GM21717 (cell line): ENCODE measurements around the gene SLCO3A1.

ENCODE experiments used
- ATAC-seq: cut with Tn5 transposase; IDR thresholded peaks from one replicate; pipeline ENCODE4 v1.9.1; 2021; ENCODE audit warnings: mild to moderate bottlenecking, moderate library complexity; ENCODE audit not compliant: unreplicated experiment

Gene SLCO3A1

DNA sequence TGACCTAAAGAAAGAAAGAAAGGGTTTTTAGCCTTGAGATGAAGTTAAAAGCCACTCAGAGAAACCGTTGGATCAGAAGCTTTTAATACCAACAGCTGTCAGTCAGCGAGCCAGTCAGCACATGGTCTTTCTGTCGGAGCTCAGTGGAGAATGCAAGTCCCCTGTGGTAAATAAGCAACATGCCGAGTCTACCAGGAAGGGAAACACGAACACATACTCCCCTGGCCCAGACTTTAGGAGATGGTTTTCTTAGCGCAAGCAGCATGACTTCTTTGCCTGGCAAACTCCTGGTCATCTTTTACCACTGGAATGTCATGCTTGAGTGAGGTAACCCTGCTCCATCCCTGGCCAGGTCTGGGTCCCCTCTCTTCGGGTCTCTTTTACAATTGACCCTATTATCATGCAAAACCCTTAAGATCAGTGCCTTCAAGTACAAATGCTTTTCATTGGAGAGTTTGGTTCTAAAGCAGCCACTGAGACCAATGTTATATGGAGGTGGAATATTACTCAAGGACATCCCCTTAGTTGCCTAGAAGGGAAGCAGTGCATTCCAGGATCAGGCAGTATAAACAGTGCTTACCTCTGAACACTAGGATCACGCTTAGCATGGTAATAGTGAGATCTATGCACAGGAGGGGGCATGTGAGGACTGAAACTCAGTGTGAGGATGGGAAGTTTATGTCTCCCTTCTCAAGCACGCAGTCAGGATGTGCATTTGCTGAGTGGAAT is 28.2 kb downstream of the SLCO3A1 start:
- no peak for ATAC-seq

DNA sequence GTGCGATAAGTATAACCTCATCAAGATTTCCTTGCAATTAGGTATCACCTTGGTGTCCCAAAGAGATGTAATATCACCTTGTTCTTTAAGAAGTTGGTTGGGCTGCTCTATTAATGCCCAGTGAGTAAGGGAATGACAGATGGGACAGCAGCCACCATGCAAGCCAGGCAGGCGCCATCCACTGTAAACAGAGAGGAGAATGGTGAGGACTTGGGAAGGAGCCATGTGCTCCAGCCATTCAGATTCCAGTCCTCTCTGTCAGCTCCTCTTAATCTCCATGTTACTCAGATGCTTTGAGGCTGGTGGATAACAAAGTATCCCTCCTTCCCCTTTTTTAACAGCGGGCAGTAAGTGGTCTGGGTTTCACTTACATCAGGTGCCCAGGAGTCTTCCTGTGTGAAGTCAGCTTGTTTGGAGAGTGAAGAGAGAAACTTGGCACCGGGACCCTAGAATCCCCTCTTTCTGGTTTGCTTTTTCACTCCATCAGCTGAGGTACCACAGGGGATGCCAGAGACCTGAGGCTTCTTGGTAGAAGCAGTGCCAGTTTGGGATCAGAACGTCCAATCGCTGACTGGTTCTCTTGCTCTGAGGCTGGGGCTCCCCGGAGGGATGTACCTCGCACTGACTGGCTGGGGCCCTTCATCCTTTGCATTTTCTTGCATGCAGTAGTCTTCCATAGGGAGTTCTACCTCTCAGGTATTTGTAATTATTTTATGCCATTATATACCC is 29.5 kb downstream of the SLCO3A1 start:
- no peak for ATAC-seq

DNA sequence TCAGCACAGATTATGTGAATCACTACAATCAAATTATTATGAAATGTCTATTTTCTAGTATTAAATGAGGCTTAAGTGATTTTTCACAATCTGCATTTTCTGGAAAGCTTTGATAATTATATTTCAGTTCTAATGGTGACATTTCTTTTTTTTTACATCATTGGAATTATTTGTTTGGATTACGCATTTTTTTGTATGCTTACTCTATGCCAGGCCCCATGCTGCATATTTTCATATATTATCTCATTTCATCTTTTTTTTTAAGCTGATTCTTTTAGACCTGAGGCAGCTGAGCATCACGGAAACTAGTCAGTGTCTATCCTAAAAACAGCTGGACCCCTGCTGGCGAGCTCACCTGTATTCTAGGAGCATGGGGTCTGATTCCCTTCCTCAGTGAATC is 31.1 kb downstream of the SLCO3A1 start:
- ATAC-seq = no peak

DNA sequence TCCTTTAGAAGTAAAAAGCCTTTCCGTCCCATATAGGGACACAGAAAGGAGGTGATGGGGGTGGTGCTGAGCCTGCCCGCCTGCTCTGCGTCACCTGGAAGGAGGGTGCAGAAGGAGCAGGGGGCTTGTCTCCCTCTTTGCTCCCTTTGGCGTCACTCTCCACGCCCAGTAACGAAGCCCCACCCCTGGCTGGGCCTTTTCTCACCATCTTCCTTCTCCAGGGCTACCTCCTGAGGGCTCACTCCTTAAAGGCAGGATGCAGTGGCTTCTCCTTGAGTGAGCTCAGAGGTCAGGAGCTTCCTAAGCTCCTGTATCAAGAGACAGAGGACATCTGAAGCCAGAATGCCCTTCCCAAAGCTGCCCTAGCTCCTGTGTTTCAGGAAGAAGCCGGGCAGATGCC is 31.5 kb downstream of the SLCO3A1 start:
- no peak for ATAC-seq

DNA sequence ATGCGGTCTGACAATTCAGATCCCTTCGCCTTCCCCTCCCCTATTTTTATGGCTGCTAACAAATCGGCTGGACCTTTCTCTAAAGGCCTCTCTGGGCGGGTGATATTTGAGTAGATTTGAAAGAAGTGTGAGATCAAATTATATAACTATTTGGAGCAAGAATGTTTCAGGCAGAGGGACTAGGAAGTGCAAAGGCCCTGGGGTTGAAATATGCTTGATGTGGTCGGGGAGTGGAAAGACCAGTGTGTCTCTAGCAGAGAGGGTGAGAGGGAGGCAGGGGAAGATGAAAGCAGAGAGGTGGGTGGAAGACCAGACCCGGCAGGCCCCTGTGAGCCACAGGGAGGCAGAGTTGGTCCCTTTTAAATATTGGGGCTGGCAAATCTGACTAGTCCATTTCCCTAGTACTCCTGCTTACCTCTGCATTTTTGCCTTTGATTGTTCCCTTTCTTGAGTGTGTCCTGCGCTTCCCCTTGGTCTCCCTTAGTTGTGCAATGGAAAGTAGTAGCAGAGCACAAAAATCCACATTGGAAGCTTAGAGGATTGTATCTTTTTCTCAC is 32.3 kb downstream of the SLCO3A1 start:
- ATAC-seq = no peak

DNA sequence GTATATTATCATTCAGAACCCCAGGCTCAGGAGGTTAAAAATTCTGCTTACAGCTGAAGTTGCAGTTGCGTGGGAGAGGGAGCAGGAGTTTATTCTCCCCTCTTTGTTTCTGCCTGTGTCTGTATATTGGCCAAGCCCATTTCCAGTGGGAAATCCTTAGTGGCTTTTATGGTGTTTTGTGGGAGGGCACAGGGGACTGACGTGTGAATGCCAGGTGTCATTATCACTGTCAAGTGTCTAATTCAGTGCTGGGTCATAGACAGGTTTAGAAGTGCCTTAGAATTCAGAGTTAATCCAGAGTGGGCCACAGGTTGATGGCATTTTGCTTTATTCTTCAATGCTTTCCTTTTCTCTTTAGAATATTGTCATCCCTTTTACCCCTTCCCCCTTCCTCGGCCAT is 33.4 kb downstream of the SLCO3A1 start:
- no peak for ATAC-seq

DNA sequence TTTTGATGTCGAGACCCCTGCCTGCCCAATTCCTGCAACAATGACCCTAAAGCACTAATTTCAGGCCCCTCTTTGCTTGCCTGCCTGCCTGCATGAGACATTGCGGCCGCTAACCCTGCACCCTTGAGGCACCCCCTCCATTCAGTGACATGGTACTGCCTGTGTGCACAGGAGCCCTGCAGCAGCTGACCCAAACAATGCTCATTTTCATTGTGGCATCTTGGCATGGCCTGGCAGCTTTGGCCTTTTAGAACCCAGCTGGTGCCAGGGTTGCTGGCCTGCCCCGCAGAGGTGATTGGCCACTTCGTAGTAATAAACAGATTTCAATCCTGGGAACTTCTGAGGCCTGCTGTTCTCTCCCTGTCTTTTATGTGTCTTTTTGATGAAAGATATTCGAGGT is 33.8 kb downstream of the SLCO3A1 start:
- no peak for ATAC-seq

DNA sequence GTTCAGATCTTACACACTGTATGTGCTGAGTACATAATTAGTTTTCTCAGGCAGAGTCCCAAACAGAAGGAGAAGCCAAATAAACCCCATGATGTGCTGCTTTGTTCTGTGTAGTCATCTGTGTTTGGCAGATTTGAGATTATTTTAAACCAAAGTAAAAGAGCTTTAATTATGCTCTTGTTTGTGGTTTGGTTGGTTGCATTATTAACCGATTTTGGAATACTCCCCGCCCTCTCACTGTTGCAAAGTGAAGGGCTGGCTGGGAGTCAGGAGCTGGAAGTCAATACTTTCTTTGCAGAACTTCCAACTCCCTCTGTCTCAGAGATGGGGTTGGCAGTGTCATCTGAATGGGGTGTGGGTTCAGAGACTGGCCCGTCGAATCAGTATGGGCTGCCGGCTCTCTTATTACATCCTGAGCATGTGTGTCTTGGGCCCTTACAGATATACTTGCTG is 34.4 kb downstream of the SLCO3A1 start:
- ATAC-seq = no peak

DNA sequence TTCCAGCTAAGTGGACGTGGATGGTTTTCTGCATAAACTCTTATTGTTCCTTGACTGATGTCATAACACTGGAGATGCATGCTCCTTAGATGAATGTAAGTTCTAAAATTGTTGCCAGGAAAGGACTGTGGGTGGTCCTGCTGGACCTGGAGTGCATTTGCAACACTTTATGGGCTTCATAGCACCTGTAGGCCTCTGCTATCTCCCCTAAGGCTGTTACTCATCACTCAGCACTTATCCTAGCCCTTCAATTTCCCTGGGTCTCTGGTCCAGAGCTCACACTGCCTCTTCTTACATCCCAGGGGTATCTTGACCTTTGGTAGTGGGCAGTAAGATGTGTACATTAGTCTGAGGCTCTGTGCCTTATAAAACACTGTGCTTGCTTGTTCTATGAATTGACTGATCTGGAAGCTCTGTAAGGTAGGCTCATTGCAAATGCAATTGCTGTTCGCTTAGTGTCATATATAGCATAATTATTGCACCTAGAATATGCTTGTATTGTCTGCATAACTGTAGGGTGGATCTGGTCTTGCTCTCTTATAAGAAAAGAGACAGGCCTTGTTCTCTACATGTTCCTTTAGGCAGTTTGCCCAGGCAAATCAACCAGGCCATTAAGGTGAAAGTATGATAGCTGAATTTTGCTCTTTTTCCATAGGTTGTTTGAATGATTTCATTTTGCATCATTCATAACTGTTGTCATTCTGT is 35.8 kb downstream of the SLCO3A1 start:
- ATAC-seq = no peak

DNA sequence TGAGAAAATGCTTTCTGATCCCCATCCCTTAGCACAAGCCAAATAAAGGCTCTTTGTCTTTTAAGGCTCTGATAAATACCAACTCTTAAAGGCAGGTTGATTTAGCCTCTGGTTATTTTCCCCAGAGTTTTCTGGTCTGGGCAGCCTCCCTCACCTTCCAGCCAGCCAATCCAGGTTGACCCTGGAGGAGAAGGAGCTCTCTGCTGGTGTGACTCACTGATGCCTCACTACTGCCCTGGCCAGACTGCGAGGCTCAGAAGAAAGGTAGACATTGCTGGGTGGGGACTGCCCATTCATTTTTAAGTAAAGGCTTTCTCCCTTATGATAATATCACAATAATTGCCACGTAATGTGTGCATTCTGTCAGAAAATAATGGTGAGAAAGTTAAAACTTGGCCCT is 37.1 kb downstream of the SLCO3A1 start:
- no peak for ATAC-seq

DNA sequence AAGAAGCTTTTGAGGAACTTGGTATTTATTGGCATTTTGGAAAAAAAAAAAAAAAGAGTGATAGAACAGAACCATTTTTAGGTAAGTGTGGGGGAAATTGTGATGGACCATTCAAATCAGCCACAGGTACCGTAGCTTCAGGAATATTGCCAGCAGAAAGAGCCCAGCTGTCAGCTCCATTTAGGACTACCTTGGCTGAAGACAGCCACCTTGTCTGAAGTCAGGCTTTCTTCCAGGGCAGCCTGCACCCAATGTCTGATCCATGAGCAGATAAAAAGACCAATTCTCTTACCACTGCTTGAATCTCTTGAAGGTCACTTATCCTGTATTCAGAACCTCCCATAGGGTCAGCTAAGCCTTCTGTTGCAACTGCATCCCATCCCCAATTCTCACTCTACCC is 37.6 kb downstream of the SLCO3A1 start:
- no peak for ATAC-seq

DNA sequence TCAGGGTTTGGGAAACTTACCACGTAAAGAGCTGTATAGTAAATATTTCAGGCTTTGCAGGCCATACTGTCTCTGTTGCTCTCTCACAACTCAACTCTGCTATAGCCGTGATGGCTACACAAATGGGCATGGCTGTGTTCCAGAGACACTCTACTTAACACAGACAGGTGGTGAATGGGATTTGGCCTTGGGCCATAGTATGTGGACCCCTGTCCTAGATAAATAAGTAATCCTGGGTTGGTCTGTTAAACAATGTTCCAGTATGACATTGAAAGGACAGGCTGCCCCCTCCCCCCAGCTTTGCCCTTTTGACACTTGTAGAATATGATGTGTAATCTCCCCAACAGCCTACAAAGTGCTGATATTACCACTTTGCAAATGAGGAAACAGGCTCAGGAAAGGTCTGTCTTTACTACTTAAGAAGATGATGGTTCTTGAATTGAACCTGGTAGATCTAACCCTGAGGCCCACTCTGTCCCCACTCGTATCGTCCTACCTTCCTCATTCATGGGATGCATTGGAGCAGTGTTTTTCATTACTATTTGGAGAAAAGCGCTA is 38.4 kb downstream of the SLCO3A1 start:
- ATAC-seq = no peak

DNA sequence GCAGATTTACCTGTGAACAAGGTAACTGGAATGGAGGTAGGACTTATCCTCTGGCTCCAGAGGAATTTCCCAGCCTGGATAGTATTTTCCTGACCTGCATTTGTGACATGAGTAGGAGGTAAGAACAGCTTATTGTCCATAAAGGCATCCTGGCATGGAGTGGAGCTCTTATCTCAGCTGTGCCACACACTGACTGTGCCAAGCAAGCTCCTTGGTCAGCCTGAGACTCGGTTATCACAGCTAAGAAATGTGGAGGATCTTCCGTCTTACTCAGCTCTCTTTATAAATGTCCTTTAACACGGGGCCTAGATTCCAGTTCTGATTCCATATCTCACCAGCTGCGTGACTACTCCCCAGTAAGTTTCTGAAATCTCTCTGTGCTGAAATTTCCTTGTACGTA is 38.9 kb downstream of the SLCO3A1 start:
- no peak for ATAC-seq

DNA sequence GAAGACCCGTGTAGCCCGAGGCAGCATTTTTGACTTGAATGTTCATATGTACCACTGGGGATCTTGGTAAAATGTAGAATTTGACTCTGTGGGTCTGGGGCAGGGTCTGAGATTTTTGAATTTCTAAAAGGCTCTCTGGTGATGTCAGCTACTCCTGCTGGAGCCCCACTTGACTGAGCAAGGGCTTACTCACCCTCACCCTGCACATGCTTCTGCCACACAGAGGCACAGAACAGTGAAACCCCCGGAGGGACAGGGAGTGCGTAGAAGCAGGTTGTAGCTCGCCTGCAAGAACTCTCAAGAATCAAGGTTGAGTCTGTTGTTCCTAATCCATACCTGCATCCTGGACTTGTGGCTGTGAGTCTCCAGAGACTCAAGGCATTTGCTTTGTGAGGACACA is 41.1 kb downstream of the SLCO3A1 start:
- ATAC-seq = no peak

DNA sequence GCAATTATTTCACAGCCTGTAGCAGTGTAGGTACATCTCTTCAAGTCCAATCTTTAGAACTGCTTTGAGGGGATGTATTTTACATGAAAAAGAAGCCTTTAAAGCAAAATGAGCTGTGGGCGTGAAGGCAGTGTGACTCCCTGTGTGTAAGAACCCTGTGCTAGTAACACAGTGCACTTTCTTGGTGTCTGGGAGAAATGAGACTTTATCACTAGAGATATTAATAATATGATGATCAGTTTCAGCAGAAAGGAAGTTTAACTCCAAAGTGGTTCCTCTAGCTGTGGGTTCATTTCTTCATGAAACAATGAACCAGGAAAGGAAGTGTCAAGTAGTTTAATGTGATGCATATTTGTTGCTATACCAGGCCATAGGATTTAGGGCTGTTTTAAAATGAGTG is 41.5 kb downstream of the SLCO3A1 start:
- no peak for ATAC-seq

DNA sequence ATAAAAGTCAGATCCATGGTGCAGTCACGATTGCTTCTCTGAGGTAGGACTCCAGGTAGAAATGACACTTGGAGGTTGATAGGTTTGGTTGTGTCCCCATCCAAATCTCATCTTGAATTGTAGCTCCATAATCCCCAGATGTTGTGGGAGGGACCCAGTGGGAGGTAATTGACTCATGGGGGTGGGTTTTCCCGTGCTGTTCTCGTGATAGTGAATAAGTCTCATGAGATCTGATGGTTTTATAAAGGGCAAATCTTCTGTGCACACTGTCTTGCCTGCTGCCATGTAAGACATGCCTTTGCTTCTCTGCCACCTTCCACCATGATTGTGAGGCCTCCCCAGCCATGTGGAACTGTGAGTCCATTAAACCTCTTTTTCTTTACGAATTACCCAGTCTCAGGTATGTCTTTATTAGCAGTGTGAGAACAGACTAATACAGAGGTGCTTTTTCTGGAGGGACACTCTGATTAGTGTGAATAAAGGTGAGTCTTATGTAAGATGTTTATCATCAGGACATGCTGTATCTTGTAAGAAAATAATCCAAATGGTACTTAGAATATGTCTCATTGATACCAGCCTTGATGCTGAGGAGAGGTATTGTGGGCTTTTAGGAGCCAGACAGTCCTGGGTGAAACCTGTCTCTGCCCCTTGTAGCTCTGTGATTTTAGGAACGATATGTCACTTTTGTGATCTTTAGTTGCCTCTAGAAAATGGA is 43.0 kb downstream of the SLCO3A1 start:
- ATAC-seq = no peak

DNA sequence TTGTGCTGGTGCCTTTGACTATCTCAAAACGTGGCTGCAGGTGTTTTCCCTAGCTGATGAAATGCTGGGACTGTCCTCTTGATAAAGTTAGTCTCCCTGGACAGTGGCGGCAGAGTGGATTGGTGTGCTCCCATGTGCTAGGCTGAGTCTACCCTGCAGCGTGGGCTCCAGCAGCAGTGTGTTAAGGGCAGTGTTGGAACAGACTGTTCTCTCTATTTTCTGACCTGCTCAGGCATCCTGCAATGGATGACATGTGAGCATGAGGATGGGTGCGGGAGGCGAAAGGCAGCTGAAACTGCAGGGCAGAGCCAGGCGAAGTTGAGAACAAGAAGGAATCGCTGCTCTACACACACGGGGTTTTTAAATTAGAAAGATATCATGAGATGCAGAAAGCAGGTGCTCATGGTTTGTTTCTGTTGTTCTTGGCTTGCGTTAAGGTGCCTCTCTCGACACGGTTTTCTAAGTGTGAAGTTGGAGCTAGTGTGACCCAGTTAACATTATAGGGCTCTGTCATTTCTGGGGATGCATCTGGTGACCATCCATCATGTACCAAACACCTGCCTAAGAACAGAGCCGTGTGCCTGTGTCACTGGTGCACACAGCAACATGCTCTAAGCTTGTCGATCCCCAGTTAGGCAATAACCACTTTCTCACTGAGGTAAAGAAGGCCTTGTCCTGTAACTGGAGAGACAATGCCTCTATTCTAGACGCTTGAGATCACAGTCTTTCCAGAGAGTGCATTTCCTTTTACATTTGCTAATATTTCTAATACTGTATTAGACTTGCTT is 44.3 kb downstream of the SLCO3A1 start:
- ATAC-seq = no peak

DNA sequence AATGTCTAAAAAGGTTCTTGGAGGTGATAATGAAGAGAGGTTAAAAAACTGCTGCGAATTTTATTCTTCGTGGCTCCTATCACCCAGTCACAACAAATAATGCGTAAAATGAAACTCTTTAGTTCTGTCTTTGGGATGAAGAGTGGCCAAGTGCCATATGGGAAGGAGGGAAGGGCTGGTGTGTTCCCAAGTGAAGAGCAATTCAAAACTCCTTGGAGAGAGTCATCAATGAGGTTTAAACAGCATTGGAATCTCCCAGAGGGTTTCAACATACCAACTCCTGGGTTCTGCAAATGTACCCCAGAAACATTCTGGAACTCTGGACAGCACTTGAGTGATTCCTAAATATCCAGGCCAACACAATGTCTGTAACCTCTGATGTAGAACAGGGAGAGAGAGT is 45.3 kb downstream of the SLCO3A1 start:
- ATAC-seq = no peak

DNA sequence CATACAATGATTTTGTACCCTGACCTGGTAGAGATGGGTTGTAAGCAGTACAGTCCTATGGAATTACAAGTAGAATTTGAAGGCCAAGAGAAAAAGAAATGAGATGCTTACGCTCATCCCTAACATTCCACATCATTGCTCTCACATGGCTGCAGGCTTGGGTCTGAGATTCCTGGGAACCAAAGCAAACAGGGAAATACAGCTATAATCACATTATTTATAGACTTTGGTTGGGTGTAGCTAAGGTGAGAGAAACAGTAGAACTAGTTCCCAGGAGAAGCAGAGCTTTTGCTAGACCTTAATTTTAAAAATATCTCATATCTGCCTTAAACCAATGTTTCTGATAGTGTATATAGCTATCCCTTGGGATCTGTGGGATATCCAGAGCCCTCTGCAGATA is 51.4 kb downstream of the SLCO3A1 start:
- no peak for ATAC-seq

DNA sequence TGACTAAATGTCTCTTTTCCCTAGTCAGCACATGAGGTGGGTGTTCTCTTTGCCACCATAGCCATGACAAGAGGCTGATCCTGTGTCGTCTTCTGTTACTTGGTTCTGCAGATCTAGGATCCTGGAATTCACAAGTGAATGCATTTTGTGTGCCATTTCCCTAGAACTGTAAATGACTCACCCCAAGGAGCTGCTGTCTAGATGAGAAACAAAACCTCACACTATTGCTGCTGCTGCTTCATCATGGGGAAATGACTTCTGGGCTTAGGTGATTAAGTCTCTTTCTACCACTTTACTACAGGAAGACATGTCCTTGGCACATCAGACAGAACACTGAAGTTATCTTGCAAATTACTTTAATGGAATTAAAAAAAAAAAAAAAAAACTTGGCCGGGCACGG is 54.9 kb downstream of the SLCO3A1 start:
- no peak for ATAC-seq
